Thymus (tissue), 14 donors: ENCODE data around the gene SIRT2. TPM values are rescaled to one million over a fixed set of nuclear protein-coding genes. Genes with fewer than 3 reads are reported as not detected.
"Not testable (repeated sequence)": the region's sequence is repeated elsewhere in the genome, so short reads cannot be mapped to it uniquely, and the experiment has no call there.

ENCODE experiments used
- DNase-seq, 9 donors: peaks; one replicate each; pipeline ENCODE4 v3.0.0-alpha.2; 2013; ENCODE audit warnings: low spot score in 9 of 9, low read depth in 6 of 9, missing footprints in 1 of 9
- H3K27ac ChIP-seq, 2 donors: one replicate each; pipeline ENCODE4 v1.5.1; 2013; ENCODE audit warnings: control low read depth in 1 of 2, low read depth in 1 of 2, low read length in 1 of 2, mild to moderate bottlenecking in 1 of 2, moderate library complexity in 1 of 2
- H3K27me3 ChIP-seq, 2 donors: one replicate each; pipeline ENCODE4 v1.5.1; 2013; ENCODE audit warnings: low read length in 1 of 2; ENCODE audit not compliant: control insufficient read depth in 2 of 2, insufficient read depth in 1 of 2
- H3K36me3 ChIP-seq, 2 donors: one replicate each; pipeline ENCODE4 v1.5.1; 2013; ENCODE audit warnings: low read length in 1 of 2, mild to moderate bottlenecking in 1 of 2, moderate library complexity in 1 of 2; ENCODE audit not compliant: control insufficient read depth in 2 of 2, insufficient read depth in 2 of 2
- H3K4me1 ChIP-seq, 2 donors: one replicate each; pipeline ENCODE4 v1.5.1; 2013; ENCODE audit warnings: low read length in 2 of 2; ENCODE audit not compliant: control insufficient read depth in 2 of 2, insufficient read depth in 2 of 2
- H3K4me3 ChIP-seq, 2 donors: one replicate each; pipeline ENCODE4 v1.5.1; 2013; ENCODE audit warnings: low read length in 2 of 2, control low read depth in 1 of 2, mild to moderate bottlenecking in 1 of 2
- H3K9me3 ChIP-seq, 2 donors: one replicate each; pipeline ENCODE4 v1.5.1; 2013; ENCODE audit warnings: low read length in 1 of 2, mild to moderate bottlenecking in 1 of 2; ENCODE audit not compliant: control insufficient read depth in 2 of 2, insufficient read depth in 1 of 2
- WGBS: extraction: QIAGEN DNeasy Blood & Tissue Kit; methylation state at CpG from one replicate; pipeline ENCODE4 v1.1.7; 2013; 5-methylcytosine and 5-hydroxymethylcytosine counted together
- long read RNA-seq, 10 donors: transcript quantifications; one replicate each; lab custom pipeline, GENCODE V29; 2026
- polyA plus RNA-seq: library from polyadenylated mRNA; stranded (reverse); fragments of 200-250 nt; gene quantifications from one replicate; pipeline ENCODE4 v1.2.3, GENCODE V29; 2013
- total RNA-seq: library from RNA; stranded (reverse); fragments of 120-200 nt; gene quantifications from one replicate; pipeline ENCODE4 v1.2.4, GENCODE V29; 2013
- donor health status: healthy.

The SIRT2 gene
- total RNA-seq: 26.8 TPM
- polyA plus RNA-seq: 38.3 TPM
- long read RNA-seq, donor 1, partial matches to known transcripts: 0 of 1 reads
- long read RNA-seq, donor 1, other reads (novel, unspliced or antisense): 0 of 1 reads
- long read RNA-seq, donor 2, transcript SIRT2-204 (15 exons, 2,062 nt): major isoform, 11 of 18 reads
- long read RNA-seq, donor 2, partial matches to known transcripts: 0 of 18 reads
- long read RNA-seq, donor 2, other reads (novel, unspliced or antisense): 0 of 18 reads
- long read RNA-seq, donor 3, transcript SIRT2-204 (15 exons, 2,062 nt): major isoform, 7 of 9 reads
- long read RNA-seq, donor 3, partial matches to known transcripts: 0 of 9 reads
- long read RNA-seq, donor 3, other reads (novel, unspliced or antisense): 0 of 9 reads
- long read RNA-seq, donor 4, transcript SIRT2-204 (15 exons, 2,062 nt): major isoform, 5 of 7 reads
- long read RNA-seq, donor 4, partial matches to known transcripts: 0 of 7 reads
- long read RNA-seq, donor 4, other reads (novel, unspliced or antisense): 0 of 7 reads
- long read RNA-seq, donor 5, transcript SIRT2-204 (15 exons, 2,062 nt): major isoform, 7 of 11 reads
- long read RNA-seq, donor 5, partial matches to known transcripts: 0 of 11 reads
- long read RNA-seq, donor 5, other reads (novel, unspliced or antisense): 0 of 11 reads
- long read RNA-seq, donor 6, transcript SIRT2-204 (15 exons, 2,062 nt): major isoform, 6 of 9 reads
- long read RNA-seq, donor 6, partial matches to known transcripts: 0 of 9 reads
- long read RNA-seq, donor 6, other reads (novel, unspliced or antisense): 0 of 9 reads
- long read RNA-seq, donor 7, transcript SIRT2-204 (15 exons, 2,062 nt): major isoform, 7 of 8 reads
- long read RNA-seq, donor 7, partial matches to known transcripts: 0 of 8 reads
- long read RNA-seq, donor 7, other reads (novel, unspliced or antisense): 0 of 8 reads
- long read RNA-seq, donor 8, partial matches to known transcripts: 0 of 1 reads
- long read RNA-seq, donor 8, other reads (novel, unspliced or antisense): 0 of 1 reads
- long read RNA-seq, donor 9, partial matches to known transcripts: 0 of 5 reads
- long read RNA-seq, donor 9, other reads (novel, unspliced or antisense): 0 of 5 reads
- long read RNA-seq, donor 10, transcript SIRT2-204 (15 exons, 2,062 nt): major isoform, 7 of 8 reads
- long read RNA-seq, donor 10, partial matches to known transcripts: 0 of 8 reads
- long read RNA-seq, donor 10, other reads (novel, unspliced or antisense): 0 of 8 reads

- peak within 1 kb of the TSS; percentile 71 to 78 for H3K27ac ChIP-seq
- H3K4me3 ChIP-seq: peak within 1 kb of the TSS; percentile 84
- peaks cover 6 to 31% of the 10 kb centered on the region in 2 donors for H3K4me1 ChIP-seq
- under 1% methylated on average over 64 of the region's 64 CpGs for WGBS
- DNase-seq: peak; percentile 97 to 100 (median 99)
- peaks cover 0 to 3% of the 10 kb centered on the region in 2 donors for H3K36me3 ChIP-seq
- H3K9me3 ChIP-seq: peaks cover 0 to 5% of the 10 kb centered on the region in 2 donors
- H3K27me3 ChIP-seq: no peaks in the 10 kb centered on the region
Observed at GRCh38 chr19:38899447-38900201, at the start of gene SIRT2, which contains the start of gene NFKBIB. Gene SIRT2 (minus strand): TSS chr19:38899618. CDS start chr19:38899521, 97 bp downstream. Gene NFKBIB (plus strand): TSS chr19:38899969. CDS start chr19:38900033, 64 bp downstream.

GRCh38 chr19:38946229-38947010 is 47.0 kb upstream of the SIRT2 start:
- Histone ChIP-seq H3K27me3 (peaks cover 9 to 22% of the 10 kb centered on the region in 2 donors), H3K4me1 (peaks cover 3 to 4% of the 10 kb centered on the region in 2 donors), H3K36me3 (no peaks in the 10 kb centered on the region), H3K27ac (no peak overlapping the region), H3K4me3 (no peak overlapping the region), H3K9me3 (peaks cover 2 to 10% of the 10 kb centered on the region in 2 donors)
- DNase-seq: no peak
- 85% methylated on average over 11 of the region's 11 CpGs for WGBS

- Histone ChIP-seq H3K27ac (no peak overlapping the region), H3K36me3 (no peaks in the 10 kb centered on the region)
- no peak for DNase-seq
Observed at GRCh38 chr19:38945562-38946228, 46.3 kb upstream of the SIRT2 start.

GRCh38 chr19:38944981-38945506 is 45.6 kb upstream of the SIRT2 start:
- no peaks in the 10 kb centered on the region for H3K36me3 ChIP-seq
- 88% methylated on average over 12 of the region's 12 CpGs for WGBS
- H3K4me1 ChIP-seq: peaks cover 0 to 3% of the 10 kb centered on the region in 2 donors
- no peak for DNase-seq
- no peak overlapping the region for H3K27ac ChIP-seq
- peaks cover 2 to 7% of the 10 kb centered on the region in 2 donors for H3K9me3 ChIP-seq
- peaks cover 4 to 13% of the 10 kb centered on the region in 2 donors for H3K27me3 ChIP-seq
- no peak overlapping the region for H3K4me3 ChIP-seq

More at GRCh38 chr19:38945562-38946228, 46.3 kb upstream of the SIRT2 start:
- H3K9me3 ChIP-seq: peaks cover 2 to 10% of the 10 kb centered on the region in 2 donors
- 91% methylated on average over 3 of the region's 3 CpGs for WGBS
- no peak overlapping the region for H3K4me3 ChIP-seq
- peaks cover 9 to 20% of the 10 kb centered on the region in 2 donors for H3K27me3 ChIP-seq
- H3K4me1 ChIP-seq: peaks cover 3 to 4% of the 10 kb centered on the region in 2 donors

- H3K27me3 ChIP-seq: no peaks in the 10 kb centered on the region
- H3K27ac ChIP-seq: no peak overlapping the region
- 97% methylated on average over 20 of the region's 20 CpGs for WGBS
- no peaks in the 10 kb centered on the region for H3K36me3 ChIP-seq
- H3K4me3 ChIP-seq: no peak overlapping the region
- H3K4me1 ChIP-seq: no peaks in the 10 kb centered on the region
- no peak for DNase-seq
- H3K9me3 ChIP-seq: no peaks in the 10 kb centered on the region
Observed at GRCh38 chr19:38942471-38943181, 43.2 kb upstream of the SIRT2 start.

- H3K4me1 ChIP-seq: no peaks in the 10 kb centered on the region
- DNase-seq: no peak
- no peaks in the 10 kb centered on the region for H3K9me3 ChIP-seq
- H3K27me3 ChIP-seq: no peaks in the 10 kb centered on the region
- no peak overlapping the region for H3K4me3 ChIP-seq
- no peaks in the 10 kb centered on the region for H3K36me3 ChIP-seq
- no peak overlapping the region for H3K27ac ChIP-seq
- over 99% methylated on average over 2 of the region's 2 CpGs for WGBS
Observed at GRCh38 chr19:38941979-38942378, 42.6 kb upstream of the SIRT2 start.

GRCh38 chr19:38941466-38941865 is 42.0 kb upstream of the SIRT2 start:
- H3K9me3 ChIP-seq, H3K4me3 ChIP-seq, H3K27me3 ChIP-seq, H3K36me3 ChIP-seq, H3K27ac ChIP-seq, H3K4me1 ChIP-seq: not testable (repeated sequence)
- peak in 1 of 9 donors; percentile 23 for DNase-seq
- 20% methylated on average over 5 of the region's 5 CpGs for WGBS
